Smooth muscle cell (in vitro differentiated cells): ENCODE data around the gene TRIM7. TPM values are rescaled to one million over a fixed set of nuclear protein-coding genes. Genes with fewer than 3 reads are reported as not detected.

Source experiments
- DNase-seq: peaks from one replicate; lab custom pipeline; 2025; ENCODE audit not compliant: unreplicated experiment; lab: John Stamatoyannopoulos, UW
- H2AFZ ChIP-seq: fragments of 200-600 bp; sonication (generic); 2 replicates; pipeline ENCODE4 v1.6.0; 2016; ENCODE audit warnings: antibody characterized with exemption, low read depth, mild to moderate bottlenecking
- H3F3A ChIP-seq: fragments of 200-600 bp; sonication (generic); 2 replicates; pipeline ENCODE4 v1.6.0; 2017; ENCODE audit warnings: antibody characterized with exemption, low read depth
- H3K27ac ChIP-seq: fragments of 200-600 bp; sonication (generic); 2 replicates; pipeline ENCODE4 v1.5.1; 2016; ENCODE audit warnings: low read depth, mild to moderate bottlenecking
- H3K27me3 ChIP-seq: fragments of 200-600 bp; sonication (generic); 2 replicates; pipeline ENCODE4 v1.6.1; 2016; ENCODE audit warnings: low read depth, mild to moderate bottlenecking
- H3K36me3 ChIP-seq: fragments of 200-600 bp; sonication (generic); 2 replicates; pipeline ENCODE4 v1.5.1; 2016; ENCODE audit warnings: low read depth
- H3K4me1 ChIP-seq: fragments of 200-600 bp; sonication (generic); 2 replicates; pipeline ENCODE4 v1.5.1; 2016; ENCODE audit warnings: low read depth
- H3K4me2 ChIP-seq: fragments of 200-600 bp; sonication (generic); 2 replicates; pipeline ENCODE4 v1.6.0; 2016; ENCODE audit warnings: mild to moderate bottlenecking
- H3K4me3 ChIP-seq: fragments of 200-600 bp; sonication (generic); 2 replicates; pipeline ENCODE4 v1.5.1; 2016; ENCODE audit warnings: mild to moderate bottlenecking
- H3K79me2 ChIP-seq: fragments of 200-600 bp; sonication (generic); 2 replicates; pipeline ENCODE4 v1.6.0; 2016; ENCODE audit warnings: low read depth, mild to moderate bottlenecking
- H3K9ac ChIP-seq: fragments of 200-600 bp; sonication (generic); 2 replicates; pipeline ENCODE4 v1.6.0; 2016; ENCODE audit warnings: low read depth
- H3K9me3 ChIP-seq: fragments of 200-600 bp; sonication (generic); replicated peaks from 2 replicates; pipeline ENCODE4 v1.5.1; 2016; ENCODE audit warnings: low read depth
- H4K20me1 ChIP-seq: fragments of 200-600 bp; sonication (generic); 2 replicates; pipeline ENCODE4 v1.6.0; 2016; ENCODE audit warnings: low read depth
- WGBS: methylation state at CpG from one replicate; pipeline ENCODE4 v1.1.7; 2016; ENCODE audit warnings: low lambda C conversion rate; 5-methylcytosine and 5-hydroxymethylcytosine counted together
- polyA plus RNA-seq: library from polyadenylated mRNA; unstranded; fragments of >200 nt; fragmentation: Nextera tagmentation; extraction: Ambion mirVana; gene quantifications from 2 replicates; pipeline ENCODE4 v1.2.1, GENCODE V29; 2016
- total RNA-seq: library from RNA; depleted of rRNA; stranded (reverse); fragments of >200 nt; gene quantifications from 2 replicates; pipeline ENCODE4 v1.2.3, GENCODE V29; 2014
- TF ChIP-seq, protein P1 (sequence below): fragments of 200-600 bp; sonication (generic); IDR thresholded peaks from 2 replicates; pipeline ENCODE4 v1.5.1; 2017; ENCODE audit warnings: borderline replicate concordance, mild to moderate bottlenecking, antibody characterized with exemption; ENCODE audit not compliant: insufficient read depth, poor library complexity, severe bottlenecking

The TRIM7 gene
- total and polyA plus RNA-seq, 2 experiments from 2014 or later, result not detected

GRCh38 chr5:181194489-181195248 lies 10.3 kb downstream of the TRIM7 start:
- H2AFZ ChIP-seq, result no peak overlapping the region
- H4K20me1 ChIP-seq, result no peaks in the 10 kb centered on the region
- no peak overlapping the region for H3K9ac ChIP-seq
- no peaks in the 10 kb centered on the region for H3F3A ChIP-seq
- DNase-seq, result no peak
- no peaks in the 10 kb centered on the region for H3K79me2 ChIP-seq
- H3K27me3 ChIP-seq, result no peaks in the 10 kb centered on the region
- H3K27ac ChIP-seq, result no peak overlapping the region
- no peaks in the 10 kb centered on the region for H3K36me3 ChIP-seq
- H3K4me1 ChIP-seq, result peaks cover 8% of the 10 kb centered on the region
- no peak overlapping the region for H3K4me3 ChIP-seq
- H3K9me3 ChIP-seq, result no peaks in the 10 kb centered on the region
- WGBS, result 89% methylated on average over 21 of the region's 21 CpGs
- no peak overlapping the region for H3K4me2 ChIP-seq
- TF ChIP-seq, protein P1, sequence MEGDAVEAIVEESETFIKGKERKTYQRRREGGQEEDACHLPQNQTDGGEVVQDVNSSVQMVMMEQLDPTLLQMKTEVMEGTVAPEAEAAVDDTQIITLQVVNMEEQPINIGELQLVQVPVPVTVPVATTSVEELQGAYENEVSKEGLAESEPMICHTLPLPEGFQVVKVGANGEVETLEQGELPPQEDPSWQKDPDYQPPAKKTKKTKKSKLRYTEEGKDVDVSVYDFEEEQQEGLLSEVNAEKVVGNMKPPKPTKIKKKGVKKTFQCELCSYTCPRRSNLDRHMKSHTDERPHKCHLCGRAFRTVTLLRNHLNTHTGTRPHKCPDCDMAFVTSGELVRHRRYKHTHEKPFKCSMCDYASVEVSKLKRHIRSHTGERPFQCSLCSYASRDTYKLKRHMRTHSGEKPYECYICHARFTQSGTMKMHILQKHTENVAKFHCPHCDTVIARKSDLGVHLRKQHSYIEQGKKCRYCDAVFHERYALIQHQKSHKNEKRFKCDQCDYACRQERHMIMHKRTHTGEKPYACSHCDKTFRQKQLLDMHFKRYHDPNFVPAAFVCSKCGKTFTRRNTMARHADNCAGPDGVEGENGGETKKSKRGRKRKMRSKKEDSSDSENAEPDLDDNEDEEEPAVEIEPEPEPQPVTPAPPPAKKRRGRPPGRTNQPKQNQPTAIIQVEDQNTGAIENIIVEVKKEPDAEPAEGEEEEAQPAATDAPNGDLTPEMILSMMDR, result no peak

- Histone ChIP-seq H3K27ac (no peak overlapping the region), H3K4me2 (no peak overlapping the region), H3K79me2 (no peaks in the 10 kb centered on the region), H3K27me3 (no peaks in the 10 kb centered on the region), H3F3A (no peaks in the 10 kb centered on the region), H3K36me3 (no peaks in the 10 kb centered on the region), H3K9ac (no peak overlapping the region), H4K20me1 (no peaks in the 10 kb centered on the region), H2AFZ (no peak overlapping the region), H3K4me1 (peaks cover 8% of the 10 kb centered on the region), H3K9me3 (no peaks in the 10 kb centered on the region), H3K4me3 (no peak overlapping the region)
- WGBS, result 98% methylated on average over 2 of the region's 2 CpGs
- no peak for DNase-seq
- TF ChIP-seq, protein P1, result no peak
Observed at GRCh38 chr5:181193656-181194055, 11.3 kb downstream of the TRIM7 start.

DNA sequence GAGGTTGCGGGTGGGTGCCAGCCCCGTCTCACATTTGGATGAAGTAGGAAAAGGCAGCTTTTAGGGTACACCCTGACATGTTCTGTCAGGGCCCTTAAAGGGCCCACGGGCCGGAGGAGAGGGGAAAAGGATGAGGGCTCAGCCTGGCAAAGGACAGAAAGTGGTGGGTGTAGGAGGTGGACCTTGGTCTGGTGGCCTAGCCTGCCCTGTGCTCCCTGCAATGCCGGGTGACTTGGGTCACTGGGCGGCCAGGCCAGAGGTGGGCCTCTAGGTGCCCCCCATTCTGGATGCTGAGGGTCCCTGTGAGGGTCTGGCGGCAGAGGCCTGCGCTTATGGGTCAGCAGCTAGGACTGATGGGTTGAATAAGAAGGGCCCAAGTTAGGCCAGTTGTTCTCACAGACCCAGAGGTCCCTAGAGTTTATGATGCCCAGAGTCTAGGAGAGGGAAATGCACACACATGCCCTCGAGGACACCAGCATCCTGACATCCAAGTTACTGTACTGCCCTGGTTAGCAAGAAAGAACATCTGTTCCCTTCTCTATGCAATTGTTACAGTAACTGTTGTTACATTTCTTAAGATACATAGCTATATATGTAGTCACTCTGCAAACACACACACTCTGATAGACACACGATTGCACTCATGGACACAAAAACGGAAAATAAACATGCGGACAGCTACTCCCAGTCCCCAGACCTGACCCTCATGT lies 12.5 kb downstream of the TRIM7 start:
- H3F3A ChIP-seq, result no peaks in the 10 kb centered on the region

More for the DNA sequence above, 12.5 kb downstream of the TRIM7 start:
- no peaks in the 10 kb centered on the region for H4K20me1 ChIP-seq
- WGBS, result 71% methylated on average over 12 of the region's 12 CpGs
- no peaks in the 10 kb centered on the region for H3K36me3 ChIP-seq
- H3K27ac ChIP-seq, result no peak overlapping the region
- no peak for DNase-seq
- no peaks in the 10 kb centered on the region for H3K27me3 ChIP-seq
- H3K79me2 ChIP-seq, result no peaks in the 10 kb centered on the region
- H2AFZ ChIP-seq, result peak overlapping the region; percentile 47
- TF ChIP-seq, protein P1, result no peak
- no peaks in the 10 kb centered on the region for H3K9me3 ChIP-seq
- H3K4me1 ChIP-seq, result peaks cover 8% of the 10 kb centered on the region
- peak overlapping the region; percentile 85 for H3K4me2 ChIP-seq
- H3K4me3 ChIP-seq, result peak overlapping the region; percentile 73
- peak overlapping the region; percentile 70 for H3K9ac ChIP-seq
